GM18519 (cell line): ENCODE measurements around the gene TCL1B.
A peak's percentile ranks its signal among the peaks of the same experiment; 100 is the strongest.

Experiments
- ATAC-seq: cut with Tn5 transposase; IDR thresholded peaks from one replicate; pipeline ENCODE4 v1.9.1; 2021; ENCODE audit warnings: mild to moderate bottlenecking, moderate library complexity; ENCODE audit not compliant: unreplicated experiment, low FRiP score

Gene TCL1B

DNA sequence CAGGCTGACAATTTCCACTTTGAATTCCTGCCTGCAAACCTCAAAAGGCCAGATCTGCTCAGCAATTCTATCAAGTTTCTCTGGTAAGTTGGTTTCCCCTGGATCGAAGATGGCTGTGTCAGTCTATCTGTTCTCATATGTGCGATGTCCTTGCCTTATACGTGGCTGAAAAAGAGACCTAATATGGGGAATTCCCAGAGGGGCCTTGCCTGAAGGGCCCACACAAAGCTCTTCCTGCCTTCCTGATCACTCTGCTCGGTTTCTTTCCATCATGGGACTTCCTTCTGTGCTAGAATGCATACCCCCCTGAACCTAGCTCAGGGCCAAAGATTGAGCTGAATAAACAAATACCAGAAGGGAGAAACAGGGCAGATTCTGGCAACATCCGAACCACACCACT is 13.2 kb downstream of the TCL1B start:
- no peak for ATAC-seq

DNA sequence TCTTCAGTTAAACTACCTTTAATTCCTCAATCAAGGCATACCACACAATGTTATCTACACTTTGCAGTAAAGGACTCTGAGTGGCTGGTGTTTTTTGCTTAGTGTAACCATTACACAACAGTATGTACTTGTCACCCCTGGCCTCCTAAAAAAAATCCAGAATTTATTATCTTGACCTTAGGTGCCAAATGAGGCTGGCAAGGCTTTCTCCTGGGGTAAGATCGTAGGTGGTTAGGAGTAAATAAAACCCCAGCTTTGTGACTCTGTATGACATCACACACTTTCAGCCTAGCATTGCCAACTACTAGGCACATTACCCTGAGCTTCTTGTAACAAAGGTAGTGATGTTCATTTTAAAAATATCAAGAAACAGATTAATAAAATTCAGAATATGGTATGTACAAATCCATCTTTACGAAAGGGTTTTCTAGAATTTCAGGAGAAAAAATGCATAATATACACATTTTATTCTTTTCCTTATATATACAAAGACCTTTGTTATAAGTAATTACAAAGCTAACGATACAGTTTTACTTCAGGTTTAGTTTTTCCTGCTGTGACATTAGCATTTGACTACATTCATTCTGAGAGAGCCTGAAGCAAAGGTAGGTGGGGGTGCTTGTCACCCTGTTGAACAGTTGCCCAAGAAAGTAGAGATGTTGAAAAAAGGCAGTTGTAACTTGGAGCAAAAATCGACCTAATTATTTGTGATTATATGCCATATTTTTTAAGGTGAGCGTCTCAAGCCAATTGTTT is 14.2 kb downstream of the TCL1B start:
- ATAC-seq = no peak

DNA sequence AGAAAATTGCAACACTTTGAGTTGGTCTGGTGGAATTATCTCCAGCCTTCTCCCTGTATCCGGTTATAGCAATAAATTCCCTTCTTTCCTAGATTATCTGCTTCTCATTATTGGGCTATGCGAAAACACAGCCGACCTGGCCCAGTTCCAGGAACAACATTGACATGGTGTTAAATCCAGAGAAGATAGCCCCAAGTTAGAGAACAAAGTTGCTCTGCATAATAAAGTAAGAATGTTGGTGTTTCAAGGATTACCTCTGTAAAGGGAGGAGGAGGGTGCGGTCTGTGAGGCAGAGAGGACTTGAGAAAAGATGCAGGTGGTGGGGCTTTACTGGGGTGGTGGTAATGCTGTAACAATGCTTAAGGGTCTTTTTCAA is 15.6 kb downstream of the TCL1B start:
- no peak for ATAC-seq

DNA sequence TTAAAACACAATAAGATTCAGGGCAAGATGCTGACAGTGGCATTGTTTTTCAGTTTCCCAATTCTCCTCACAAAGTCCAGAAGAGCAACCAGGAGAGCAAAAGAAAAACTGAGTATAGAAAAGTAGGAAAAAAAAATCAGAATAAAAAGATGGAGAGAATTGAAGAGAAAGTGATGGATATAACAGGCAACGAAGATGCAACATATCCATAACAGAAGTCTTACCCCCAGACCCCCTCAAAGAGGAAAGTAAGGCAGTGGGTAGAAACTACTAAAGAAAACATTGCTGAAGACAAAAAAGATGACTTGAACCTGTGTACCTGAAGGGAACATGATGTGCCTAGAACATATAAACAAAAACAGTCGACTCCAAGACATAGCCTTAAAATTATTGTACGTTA is 17.1 kb downstream of the TCL1B start:
- ATAC-seq = no peak

DNA sequence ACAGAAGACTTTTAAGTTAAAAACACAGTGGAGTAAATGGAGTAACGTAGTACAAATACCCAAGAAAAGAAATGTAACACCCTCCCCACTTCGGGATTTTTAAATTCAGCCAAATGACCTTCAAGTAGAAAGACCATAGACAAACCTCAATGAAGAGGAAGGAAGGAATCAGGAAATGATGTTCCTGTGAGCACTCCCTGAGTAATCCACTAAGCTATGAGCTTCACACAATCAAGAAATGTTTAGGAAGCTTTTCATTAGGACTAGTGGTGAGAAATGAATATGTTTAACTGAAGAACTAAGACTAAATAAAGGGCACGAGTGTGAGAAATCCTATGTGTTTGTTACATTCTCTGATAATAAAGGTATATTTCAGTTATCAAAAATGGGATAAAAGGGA is 17.6 kb downstream of the TCL1B start:
- ATAC-seq = no peak

DNA sequence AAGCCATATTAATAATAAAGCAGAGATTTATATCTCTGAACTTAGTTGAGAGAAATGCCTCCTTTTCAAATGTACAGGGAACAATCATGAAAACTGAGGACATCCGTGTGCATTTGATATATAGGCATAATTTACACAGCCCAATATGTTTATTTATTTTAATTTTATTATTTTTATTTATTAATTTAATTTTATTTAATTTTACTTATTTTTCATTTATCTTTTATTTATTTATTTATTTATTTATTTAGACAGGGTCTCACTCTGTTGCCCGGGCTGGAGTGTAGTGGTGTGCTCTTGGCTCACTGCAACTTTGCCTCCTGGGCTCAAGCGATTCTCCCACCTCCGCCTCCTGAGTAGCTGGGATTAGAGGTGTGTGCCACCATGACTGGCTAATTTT is 19.3 kb downstream of the TCL1B start:
- ATAC-seq = no peak

- no peak for ATAC-seq
Measured at GRCh38 chr14:95707327-95707726, 21.1 kb downstream of the TCL1B start.

- ATAC-seq = no peak
Measured at GRCh38 chr14:95710106-95710505, 23.9 kb downstream of the TCL1B start.

DNA sequence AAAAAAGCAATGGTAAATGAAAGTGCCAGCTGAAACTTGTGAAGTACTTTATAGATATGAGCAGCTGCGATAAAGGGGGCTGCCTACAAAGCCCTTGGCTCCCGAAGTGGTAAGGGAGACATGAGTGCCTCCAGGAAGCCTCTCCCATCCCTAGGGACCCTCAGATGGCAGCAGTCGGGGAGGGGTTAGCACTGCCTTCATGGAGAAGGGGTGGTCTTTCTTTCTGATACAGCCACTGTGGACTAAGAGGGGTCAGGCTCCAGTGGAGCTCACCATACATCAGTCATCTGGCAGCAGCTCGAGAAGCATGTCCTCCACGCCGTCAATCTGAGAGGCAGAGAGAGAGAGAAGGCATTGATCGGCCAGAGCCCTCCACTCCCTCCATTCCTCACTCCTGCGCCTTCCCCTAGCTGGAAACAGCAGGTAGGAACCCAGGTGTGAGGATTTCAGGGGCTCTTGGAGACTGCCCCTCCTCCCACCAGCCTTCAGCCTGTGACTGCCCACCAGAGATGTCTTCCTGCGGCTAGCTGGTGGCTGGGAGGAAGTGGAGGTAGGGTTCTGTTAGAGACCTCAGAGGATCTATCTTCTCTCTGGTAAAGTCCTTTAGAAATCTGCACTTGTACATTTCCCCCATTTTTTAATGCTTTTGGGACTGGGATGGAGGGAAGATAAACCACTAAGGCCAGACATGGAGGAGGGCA is 25.4 kb downstream of the TCL1B start:
- ATAC-seq = no peak

GRCh38 chr14:95712398-95712797 is 26.2 kb downstream of the TCL1B start:
- no peak for ATAC-seq

- peak; percentile 73 for ATAC-seq
Measured at GRCh38 chr14:95713596-95714371, 27.6 kb downstream of the TCL1B start, which contains the start of gene TCL1A. TSS of gene TCL1A (minus strand) at chr14:95714125. CDS start at chr14:95714066, 59 bp downstream.

DNA sequence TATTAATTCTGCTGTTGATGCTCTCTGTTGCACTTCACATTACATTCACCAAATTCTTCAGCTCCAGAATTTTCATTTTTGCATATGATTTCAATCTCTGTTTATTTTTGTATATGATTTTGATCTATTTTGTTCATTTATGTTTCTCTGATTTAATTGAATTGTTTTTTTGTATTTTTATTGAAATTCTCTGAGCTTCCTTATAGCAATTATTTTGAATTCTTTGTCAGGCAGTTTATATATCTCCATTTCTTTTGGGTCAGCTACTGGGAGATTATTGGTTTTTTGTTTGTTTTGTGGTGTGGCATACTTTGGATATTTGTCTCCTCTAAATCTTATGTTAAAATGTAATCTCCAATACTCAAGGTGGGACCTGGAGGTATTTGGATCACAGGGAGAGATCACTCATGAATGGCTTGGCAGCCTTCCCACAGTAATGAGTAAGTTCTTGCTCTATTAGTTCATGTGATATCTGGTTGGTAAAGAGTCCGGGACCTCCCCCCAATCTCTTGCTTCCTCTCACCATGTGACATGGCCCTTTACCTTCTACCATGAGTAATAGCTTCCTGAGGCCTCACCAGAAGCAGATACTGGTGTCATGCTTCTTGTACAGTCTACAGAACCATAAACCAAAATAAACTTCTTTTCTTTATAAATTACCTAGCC is 36.4 kb downstream of the TCL1B start:
- no peak for ATAC-seq

DNA sequence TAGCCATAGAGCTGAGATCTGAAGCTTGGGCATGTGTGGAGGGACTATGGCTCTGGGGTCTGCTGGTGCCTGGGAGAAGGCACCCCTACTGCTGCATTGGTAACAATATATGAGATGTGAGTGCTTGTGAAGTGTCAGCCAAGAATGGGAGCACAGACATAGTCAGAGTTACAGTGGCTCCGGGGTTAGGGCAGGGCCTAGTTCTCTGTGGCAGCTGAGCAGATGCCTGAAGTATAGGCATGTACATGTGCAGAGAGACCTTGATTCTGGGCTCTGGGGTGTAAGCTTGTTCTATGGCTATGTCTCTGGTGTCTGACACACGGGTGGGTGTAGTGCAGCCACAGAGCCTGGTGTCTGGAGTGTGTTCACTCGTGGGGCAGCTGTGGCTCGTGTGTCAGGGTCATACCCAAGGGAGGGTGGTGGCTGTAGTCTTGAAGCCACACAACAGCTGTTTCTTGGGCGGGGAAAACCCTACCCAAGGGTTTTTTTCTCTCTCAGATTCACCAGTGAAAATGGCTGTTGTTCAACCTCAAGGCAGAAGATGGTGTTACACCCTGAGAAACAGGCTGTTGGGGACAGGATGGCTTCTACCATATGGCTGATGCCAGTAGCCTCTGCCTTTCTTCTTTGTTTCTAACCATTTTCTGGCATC is 39.6 kb downstream of the TCL1B start:
- peak; percentile 58 for ATAC-seq

GRCh38 chr14:95727056-95727700 is 41.0 kb downstream of the TCL1B start:
- no peak for ATAC-seq

DNA sequence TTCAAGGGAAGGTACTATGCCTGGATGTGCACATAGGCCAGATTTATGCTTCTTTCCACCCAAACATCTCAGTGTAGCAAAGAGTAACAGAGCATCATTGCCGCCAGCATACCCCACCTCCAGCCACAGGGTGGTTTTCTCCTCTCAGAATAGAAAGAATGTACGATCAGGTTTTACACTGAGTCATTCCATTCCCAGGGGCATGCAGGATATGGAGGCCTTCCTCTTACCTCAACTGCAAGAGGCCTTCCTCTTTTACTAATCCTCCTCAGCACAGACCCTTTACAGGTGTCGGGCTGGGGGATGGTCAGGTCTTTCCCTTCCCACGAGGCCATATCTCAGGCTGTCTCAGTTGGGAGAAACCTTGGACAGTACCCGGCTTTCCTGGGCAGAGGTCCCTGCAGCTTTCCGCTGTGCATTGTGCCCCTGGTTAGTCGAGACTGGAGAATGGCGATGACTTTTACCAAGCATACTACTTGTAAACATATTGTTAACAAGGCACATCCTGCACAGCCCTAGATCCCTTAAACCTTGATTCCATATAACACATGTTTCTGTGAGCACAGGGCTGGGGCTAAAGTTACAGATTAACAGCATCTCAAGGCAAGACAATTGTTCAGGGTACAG is 43.3 kb downstream of the TCL1B start:
- ATAC-seq = peak; percentile 60

- no peak for ATAC-seq
Measured at GRCh38 chr14:95730126-95730525, 43.9 kb downstream of the TCL1B start.

DNA sequence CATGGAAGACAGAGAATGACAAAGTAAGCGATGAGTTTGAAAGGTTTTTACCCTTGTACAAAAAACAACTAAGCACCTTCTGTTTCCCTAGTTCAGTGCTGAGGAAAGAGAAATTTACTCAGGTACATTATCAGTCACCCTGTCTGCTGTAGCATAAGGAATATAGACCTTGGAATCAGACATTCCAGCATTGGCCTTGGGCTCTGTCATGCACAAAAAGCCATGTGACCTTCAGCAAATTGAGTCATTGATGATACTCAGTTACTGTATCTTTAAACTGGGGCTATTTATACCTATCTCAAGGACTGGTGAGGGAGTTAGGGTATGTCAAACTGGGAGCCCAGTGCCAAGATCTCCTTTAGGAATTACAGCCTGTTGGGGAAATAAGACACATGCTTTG is 47.0 kb downstream of the TCL1B start:
- ATAC-seq = no peak

- ATAC-seq = no peak
Measured at GRCh38 chr14:95739356-95739755, 53.1 kb downstream of the TCL1B start.

DNA sequence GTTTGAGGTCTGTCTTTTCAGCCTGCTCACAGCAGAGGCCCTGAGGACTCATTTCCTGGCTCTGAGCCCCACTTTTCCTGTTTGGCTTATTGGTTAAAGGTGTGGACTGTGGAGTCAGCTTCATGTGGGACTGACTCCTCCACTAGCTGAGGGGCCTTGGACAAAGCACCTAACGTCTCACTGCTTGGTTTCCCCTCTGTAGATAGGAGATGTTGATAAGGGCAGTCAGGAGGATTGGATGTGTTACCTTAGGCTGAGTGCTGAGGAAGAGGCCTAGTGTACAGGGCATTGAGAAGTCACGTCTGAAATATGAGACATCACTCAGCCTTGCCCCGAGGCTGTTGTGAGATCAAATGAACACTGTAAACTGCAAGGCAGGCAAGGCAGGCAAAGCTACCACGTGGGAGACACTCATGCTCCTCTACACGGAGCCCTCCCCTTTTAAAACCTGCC is 54.8 kb downstream of the TCL1B start:
- ATAC-seq = no peak
